ENCODE data around the gene PLAGL2.

Gene PLAGL2

DNA sequence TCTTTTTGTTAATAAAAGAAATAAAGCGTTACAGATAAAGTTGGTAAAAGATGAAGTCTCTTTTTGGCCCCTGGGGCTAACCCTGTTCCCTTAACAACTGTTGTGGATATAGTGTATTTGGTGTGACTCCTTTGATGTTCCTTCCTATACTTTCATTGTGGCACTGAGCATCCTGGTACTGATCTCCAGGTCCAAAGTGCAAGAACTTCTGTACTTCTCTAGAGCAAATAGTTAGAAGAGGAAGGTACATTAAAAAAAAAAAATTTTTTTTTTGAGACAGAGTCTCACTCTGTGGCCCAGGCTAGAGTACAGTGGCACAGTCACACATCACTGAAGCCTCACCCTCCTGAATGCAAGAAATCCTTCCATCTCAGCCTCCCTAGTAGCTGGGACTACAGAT, 6.3 kb upstream of the PLAGL2 start:
- Histone ChIP-seq H3K4me3 (ENCODE audit: low read length) (no peak overlapping the region), H3K9me3 (replicated peaks; ENCODE audit: insufficient read depth, low read length) (no peaks in the 10 kb centered on the region), H3K27ac (ENCODE audit: low read length) (no peak overlapping the region), H3K36me3 (replicated peaks; ENCODE audit: insufficient read depth, low read length) (peaks cover 4% of the 10 kb centered on the region; the same call in 1 of the 2 replicates), H3K4me1 (ENCODE audit: low read length) (no peaks in the 10 kb centered on the region), H3F3A (ENCODE audit: insufficient read depth, low read length) (peaks cover 3% of the 10 kb centered on the region; the same call in 1 of the 2 replicates), H3K9me2 (replicated peaks; ENCODE audit: insufficient read depth, low read length) (no peaks in the 10 kb centered on the region), H4K20me1 (ENCODE audit: insufficient read depth, low read length) (no peaks in the 10 kb centered on the region), H2AFZ (ENCODE audit: low read length) (no peak overlapping the region), H3K27me3 (replicated peaks; ENCODE audit: insufficient read depth, low read length) (no peaks in the 10 kb centered on the region), H3K9ac (ENCODE audit: low read length) (no peak overlapping the region), H3K79me2 (ENCODE audit: low read length) (peaks cover 14% of the 10 kb centered on the region), H3K4me2 (ENCODE audit: low read depth, low read length) (no peak overlapping the region)
- no peak for TF ChIP-seq EZH2 (optimal IDR thresholded peaks at IDR 0.05; ENCODE audit: low read depth, low read length)
- TF ChIP-seq, protein P1, sequence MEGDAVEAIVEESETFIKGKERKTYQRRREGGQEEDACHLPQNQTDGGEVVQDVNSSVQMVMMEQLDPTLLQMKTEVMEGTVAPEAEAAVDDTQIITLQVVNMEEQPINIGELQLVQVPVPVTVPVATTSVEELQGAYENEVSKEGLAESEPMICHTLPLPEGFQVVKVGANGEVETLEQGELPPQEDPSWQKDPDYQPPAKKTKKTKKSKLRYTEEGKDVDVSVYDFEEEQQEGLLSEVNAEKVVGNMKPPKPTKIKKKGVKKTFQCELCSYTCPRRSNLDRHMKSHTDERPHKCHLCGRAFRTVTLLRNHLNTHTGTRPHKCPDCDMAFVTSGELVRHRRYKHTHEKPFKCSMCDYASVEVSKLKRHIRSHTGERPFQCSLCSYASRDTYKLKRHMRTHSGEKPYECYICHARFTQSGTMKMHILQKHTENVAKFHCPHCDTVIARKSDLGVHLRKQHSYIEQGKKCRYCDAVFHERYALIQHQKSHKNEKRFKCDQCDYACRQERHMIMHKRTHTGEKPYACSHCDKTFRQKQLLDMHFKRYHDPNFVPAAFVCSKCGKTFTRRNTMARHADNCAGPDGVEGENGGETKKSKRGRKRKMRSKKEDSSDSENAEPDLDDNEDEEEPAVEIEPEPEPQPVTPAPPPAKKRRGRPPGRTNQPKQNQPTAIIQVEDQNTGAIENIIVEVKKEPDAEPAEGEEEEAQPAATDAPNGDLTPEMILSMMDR (IDR thresholded peaks at IDR 0.05; ENCODE audit: low read length) = no peak
- TF ChIP-seq EZH2phosphoT487 (IDR thresholded peaks at IDR 0.05; ENCODE audit: low read length) = no peak
- no peak for DNase-seq

DNA sequence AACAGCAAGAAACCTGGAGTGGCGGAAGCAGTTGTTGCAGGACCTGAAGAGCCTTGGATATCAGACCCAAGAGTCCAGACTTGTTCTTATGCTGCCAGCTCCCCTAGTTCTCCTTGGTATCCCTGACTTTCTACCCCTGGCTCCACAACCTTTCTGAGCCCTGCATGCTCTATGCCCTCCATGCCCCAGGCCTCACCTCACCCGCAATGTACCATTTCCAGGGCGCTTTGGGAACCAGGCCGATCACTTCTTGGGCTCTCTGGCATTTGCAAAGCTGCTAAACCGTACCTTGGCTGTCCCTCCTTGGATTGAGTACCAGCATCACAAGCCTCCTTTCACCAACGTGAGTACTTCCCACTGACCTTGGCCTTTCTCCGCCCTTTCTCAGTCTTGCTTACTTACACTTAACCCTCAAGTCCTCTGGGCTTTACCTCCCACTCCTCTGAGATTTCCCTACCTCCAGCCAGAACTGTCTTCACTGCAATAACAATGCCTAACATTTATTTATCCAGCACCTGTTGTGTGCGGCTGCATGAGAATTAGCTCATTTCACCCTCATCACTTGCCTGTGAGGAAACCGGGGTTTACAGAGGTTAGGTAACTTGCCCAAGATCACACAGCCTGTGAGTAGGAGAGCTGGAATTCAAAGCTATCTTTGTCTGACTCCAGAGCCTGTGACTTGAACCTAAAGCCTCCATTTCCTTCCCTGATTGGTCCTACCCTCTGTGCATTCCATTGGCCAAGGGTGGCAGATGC, 2.5 kb upstream of the PLAGL2 start:
- no peak for DNase-seq
- Histone ChIP-seq H3K27me3 (replicated peaks; ENCODE audit: insufficient read depth, low read length) (no peaks in the 10 kb centered on the region), H3K4me1 (ENCODE audit: low read length) (peaks cover 16% of the 10 kb centered on the region), H3K4me3 (ENCODE audit: low read length) (no peak overlapping the region), H3K9me2 (replicated peaks; ENCODE audit: insufficient read depth, low read length) (no peaks in the 10 kb centered on the region), H3K4me2 (ENCODE audit: low read depth, low read length) (no peak overlapping the region), H3F3A (ENCODE audit: insufficient read depth, low read length) (peaks cover 10% of the 10 kb centered on the region; the same call in 1 of the 2 replicates), H3K36me3 (replicated peaks; ENCODE audit: insufficient read depth, low read length) (no peaks in the 10 kb centered on the region; the same call in 1 of the 2 replicates), H3K9ac (ENCODE audit: low read length) (no peak overlapping the region), H3K9me3 (replicated peaks; ENCODE audit: insufficient read depth, low read length) (no peaks in the 10 kb centered on the region), H3K27ac (ENCODE audit: low read length) (no peak overlapping the region), H2AFZ (ENCODE audit: low read length) (no peak overlapping the region), H3K79me2 (ENCODE audit: low read length) (peaks cover 49% of the 10 kb centered on the region), H4K20me1 (ENCODE audit: insufficient read depth, low read length) (no peaks in the 10 kb centered on the region)
- TF ChIP-seq, protein P1 (IDR thresholded peaks at IDR 0.05; ENCODE audit: low read length) = no peak
- TF ChIP-seq EZH2 (optimal IDR thresholded peaks at IDR 0.05; ENCODE audit: low read depth, low read length) = no peak

DNA sequence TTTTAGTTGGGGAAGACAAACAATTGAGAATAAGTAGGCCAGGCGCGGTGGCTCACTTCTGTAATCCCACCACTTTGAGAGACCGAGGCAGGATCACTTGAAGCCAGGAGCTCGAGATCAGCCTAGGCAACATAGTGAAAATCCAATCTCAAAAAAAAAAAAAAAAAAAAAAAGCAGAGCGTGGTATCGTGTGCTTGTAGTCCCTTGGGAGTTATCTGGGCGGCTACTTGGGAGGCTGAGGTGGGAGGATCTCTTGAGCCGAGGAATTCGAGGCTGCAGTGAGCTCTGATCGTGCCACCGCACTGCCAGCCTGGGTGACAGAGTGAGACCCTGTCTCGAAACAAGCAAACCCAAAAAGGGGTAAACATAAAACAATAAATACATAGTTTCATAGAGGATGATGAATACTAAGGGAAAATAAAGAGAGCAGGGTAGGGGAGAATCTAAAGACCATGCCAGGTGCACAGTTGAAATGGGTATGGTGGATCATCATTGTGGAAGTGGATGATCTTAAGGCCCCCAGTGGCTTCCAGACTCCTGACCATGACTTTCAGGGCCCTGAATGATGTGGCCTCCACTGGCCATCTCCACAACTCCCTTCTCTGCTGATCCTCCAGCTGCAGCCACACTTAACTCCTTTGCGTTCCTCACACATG, 1.1 kb upstream of the PLAGL2 start:
- peaks cover 63% of the 10 kb centered on the region for H3K79me2 ChIP-seq (ENCODE audit: low read length)
- TF ChIP-seq EZH2 (optimal IDR thresholded peaks at IDR 0.05; ENCODE audit: low read depth, low read length) = no peak
- TF ChIP-seq, protein P1 (IDR thresholded peaks at IDR 0.05; ENCODE audit: low read length) = no peak
- TF ChIP-seq EZH2phosphoT487 (IDR thresholded peaks at IDR 0.05; ENCODE audit: low read length) = no peak
- H3K36me3 ChIP-seq (replicated peaks; ENCODE audit: insufficient read depth, low read length) = no peaks in the 10 kb centered on the region; the same call in 1 of the 2 replicates
- peak overlapping the region; percentile 72 for H3K4me2 ChIP-seq (ENCODE audit: low read depth, low read length)
- H3K9me3 ChIP-seq (replicated peaks; ENCODE audit: insufficient read depth, low read length) = no peaks in the 10 kb centered on the region
- H3K27me3 ChIP-seq (replicated peaks; ENCODE audit: insufficient read depth, low read length) = no peaks in the 10 kb centered on the region
- H4K20me1 ChIP-seq (ENCODE audit: insufficient read depth, low read length) = 0 out of 2 replicates have a peak, but pooled peaks cover 8% of the 10 kb centered on the region
- H2AFZ ChIP-seq (ENCODE audit: low read length) = peak overlapping the region; percentile 99
- H3K9ac ChIP-seq (ENCODE audit: low read length) = peak overlapping the region; percentile 97
- peaks cover 22% of the 10 kb centered on the region for H3K4me1 ChIP-seq (ENCODE audit: low read length)
- DNase-seq = no peak
- H3K9me2 ChIP-seq (replicated peaks; ENCODE audit: insufficient read depth, low read length) = no peaks in the 10 kb centered on the region
- peak overlapping the region; percentile 100 for H3K4me3 ChIP-seq (ENCODE audit: low read length)
- H3K27ac ChIP-seq (ENCODE audit: low read length) = no peak overlapping the region
- peaks cover 10% of the 10 kb centered on the region; the same call in 1 of the 2 replicates for H3F3A ChIP-seq (ENCODE audit: insufficient read depth, low read length)
